Hematopoietic multipotent progenitor cell treated with erythropoietin and hydrocortisone succinate and interleukin-3 and kit ligand, for 17 days (in vitro differentiated cells): Measurements from ENCODE around the gene ATIC.
"Not testable (repeated sequence)": the region's sequence is repeated elsewhere in the genome, so short reads cannot be mapped to it uniquely, and the experiment has no call there.

ENCODE experiments used
- DNase-seq: peaks from one replicate; pipeline ENCODE4 v3.0.0-alpha.2; 2015; ENCODE audit warnings: low spot score

The ATIC gene

GRCh38 chr2:215311625-215312396 is at the start of gene ATIC:
ATIC (plus strand) TSS chr2:215312059; CDS start chr2:215312143, 84 bp downstream.
- DNase-seq, result peak; percentile 85

DNA sequence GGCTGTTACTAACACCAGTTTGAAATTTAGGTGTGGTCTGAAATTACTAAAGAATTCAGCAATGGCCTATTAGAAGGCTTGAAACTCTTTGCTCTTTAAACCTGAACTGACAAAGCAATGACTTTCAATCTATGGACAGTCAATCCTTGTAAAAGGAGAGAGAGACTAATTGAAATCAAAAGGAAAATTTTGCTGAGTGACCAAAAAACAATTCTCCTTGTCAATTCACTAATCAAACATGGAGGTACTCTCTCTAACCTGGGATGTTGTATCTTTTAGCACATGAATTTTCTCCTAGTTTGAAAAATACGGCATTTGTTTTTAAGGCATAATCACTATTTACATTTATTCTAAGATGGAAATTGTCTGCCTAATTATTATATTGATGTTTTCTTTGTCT is 49.6 kb upstream of the ATIC start:
- DNase-seq, result no peak

DNA sequence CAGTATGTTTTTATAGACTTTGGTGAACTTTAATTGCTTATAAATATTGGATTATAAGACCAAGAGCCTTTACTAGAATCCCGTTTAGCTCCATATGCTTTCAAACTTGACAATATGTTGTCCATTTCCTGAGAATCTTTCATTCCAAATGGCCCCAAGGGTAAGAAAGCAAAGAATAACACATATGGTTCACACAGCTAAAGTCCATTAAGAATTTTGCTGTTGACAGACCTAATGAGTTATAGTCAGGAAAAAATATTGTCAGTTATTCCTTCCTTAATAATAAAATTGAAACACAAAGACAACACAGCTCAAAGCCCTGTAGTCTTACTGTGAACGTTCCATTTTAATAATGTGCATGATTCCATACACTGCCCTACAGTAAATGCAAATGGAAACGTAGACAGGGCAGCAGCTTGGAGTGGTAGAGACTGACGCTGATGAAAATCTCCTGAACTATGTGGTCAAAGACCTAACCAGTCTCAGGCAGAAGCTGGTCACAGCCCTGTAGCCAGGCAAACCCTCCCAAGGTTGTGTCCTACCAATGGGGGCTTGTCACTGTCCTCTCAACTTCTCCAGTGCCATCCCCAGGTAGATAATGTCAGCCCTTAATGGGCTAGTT is 49.0 kb upstream of the ATIC start:
- no peak for DNase-seq

- no peak for DNase-seq
Measured at GRCh38 chr2:215264374-215264773, 47.5 kb upstream of the ATIC start.

- peak; percentile 71 for DNase-seq
Measured at GRCh38 chr2:215269397-215270117, 42.3 kb upstream of the ATIC start.

GRCh38 chr2:215270118-215270451 is 41.8 kb upstream of the ATIC start:
- DNase-seq, result no peak

GRCh38 chr2:215271446-215271845 is 40.4 kb upstream of the ATIC start:
- DNase-seq, result no peak

DNA sequence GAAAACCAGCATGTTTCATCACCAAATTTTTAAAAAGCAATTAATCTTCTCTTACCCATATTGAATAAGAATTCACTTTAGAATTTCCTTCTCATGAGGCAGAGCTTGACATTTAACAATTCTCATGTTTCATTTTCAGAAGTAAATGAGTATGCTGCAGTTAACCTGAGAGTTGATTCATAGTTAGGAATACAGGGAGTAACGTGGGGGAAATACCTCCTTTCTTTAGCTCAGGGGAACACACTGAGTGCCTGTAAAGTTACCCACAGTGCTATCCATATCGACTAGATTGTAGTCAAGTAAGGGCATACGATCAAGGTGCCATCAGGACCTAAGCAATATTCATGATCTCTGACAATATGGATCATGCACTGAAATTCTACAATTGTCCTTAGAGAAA is 38.9 kb upstream of the ATIC start:
- no peak for DNase-seq

DNA sequence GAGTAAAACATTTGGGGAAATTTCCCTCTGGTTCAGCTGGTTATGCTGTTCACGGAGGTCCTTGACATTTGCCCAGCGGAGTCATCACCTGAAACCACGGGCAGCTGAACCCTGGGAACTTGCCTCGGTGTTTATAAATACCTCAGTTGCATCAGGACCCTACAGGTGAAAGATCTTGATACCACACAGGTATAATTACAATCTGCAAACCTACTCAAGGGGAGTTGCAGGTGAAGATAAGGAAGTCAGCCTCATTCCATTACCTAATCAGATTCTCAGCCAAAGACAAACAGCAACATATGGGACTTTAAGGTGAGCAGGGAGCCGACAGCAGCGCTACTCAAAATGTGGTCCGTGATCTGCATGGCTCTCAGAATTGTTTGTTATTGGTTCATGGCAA is 37.0 kb upstream of the ATIC start:
- no peak for DNase-seq

- DNase-seq, result no peak
Measured at GRCh38 chr2:215275824-215276223, 36.0 kb upstream of the ATIC start.

DNA sequence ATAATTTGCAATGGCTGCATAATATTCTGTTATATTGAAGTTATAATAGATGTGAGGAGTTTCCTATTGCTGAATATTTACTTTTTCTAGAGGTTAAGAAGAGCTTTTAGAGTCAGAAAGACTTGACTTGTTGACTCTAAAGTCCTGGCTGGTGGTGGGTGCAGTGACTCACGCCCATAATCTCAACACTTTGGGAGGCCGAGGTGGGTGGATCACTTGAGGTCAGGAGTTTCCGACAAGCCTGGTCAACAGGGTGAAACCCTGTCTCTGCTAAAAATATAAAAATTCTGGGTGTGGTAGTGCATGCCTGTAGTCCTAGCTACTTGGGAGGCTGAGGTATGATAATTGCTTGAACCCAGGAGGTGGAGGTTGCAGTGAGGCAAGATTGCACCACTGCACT is 33.9 kb upstream of the ATIC start:
- no peak for DNase-seq

DNA sequence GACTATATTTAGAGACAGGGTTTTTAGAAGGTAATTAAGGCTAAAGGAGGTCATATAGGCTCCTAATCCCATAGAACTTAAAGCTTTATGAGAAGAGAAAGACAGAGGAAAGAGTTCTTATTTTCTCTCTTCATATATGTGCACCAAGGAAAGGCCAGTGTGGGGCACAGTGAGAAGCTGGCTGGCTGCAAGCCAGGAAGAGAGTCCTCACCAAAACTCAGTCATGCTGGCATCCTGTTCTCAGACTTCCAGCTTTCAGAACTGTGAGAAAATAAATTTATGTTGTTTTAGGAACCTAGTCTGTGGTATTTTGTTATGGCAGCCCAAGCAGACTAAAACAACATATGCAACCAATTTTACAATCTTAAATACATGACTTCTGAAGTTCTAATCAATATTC is 31.5 kb upstream of the ATIC start:
- DNase-seq, result no peak

- DNase-seq, result no peak
Measured at GRCh38 chr2:215283221-215283620, 28.6 kb upstream of the ATIC start.

GRCh38 chr2:215286309-215286708 is 25.6 kb upstream of the ATIC start:
- no peak for DNase-seq

DNA sequence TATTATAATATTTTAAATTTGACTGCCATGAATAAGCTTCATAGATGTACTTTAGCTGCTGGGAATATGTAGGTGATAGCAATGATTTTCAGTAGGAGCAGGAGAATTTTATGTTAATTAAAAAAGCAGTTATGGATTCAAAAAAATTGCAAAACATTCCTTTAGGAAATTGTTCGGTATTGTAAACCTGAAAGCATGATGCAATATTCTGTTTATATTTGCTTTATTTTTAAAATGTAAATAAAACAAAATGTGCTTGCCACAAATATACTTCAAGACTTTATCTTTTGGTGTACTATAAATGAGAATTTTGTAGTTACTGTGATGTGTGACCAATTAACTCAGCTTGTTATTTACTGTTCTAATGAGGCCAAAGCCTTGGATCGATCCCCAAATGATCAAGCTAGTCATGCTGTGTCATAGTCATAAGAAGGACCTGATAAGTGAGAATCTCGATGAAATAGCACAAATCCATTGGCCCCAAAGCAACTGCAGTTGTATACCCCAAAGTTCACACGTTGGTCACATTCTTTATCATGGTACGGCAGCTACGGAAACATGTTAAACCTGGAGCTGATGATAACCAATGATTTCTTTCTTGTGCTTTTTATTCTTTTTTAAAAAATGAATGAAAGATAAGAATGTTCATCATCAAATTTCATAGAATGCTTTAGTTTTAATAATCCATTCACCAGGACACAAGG is 23.6 kb upstream of the ATIC start:
- peak; percentile 27 for DNase-seq

DNA sequence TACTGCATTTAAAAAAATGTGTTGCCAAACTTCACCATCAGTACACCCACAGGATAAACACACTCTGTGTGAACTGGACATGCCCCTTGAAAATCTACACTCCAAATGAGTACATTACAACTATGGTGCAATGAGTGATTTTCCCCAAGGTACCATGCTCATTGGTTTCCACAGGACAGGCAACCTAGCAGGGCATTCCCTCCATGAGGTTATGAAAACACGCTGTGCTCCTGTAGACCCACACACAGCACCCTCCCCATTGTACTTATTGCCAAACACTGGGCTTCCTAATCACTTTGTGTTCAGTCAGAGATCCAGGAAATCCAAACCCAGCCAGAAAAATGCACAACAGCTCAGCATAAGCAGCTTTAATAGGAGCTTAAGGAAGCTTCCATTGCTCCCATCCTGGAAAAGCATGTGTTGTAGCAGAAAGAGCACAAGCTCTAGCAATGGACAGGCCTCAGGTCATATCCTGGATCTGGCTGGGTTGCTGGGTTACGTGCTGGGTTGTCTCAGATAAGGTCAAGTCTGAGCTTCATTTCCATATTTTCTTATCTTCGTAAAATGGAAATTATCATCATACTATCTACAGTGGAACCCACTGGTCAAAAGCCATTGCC is 20.8 kb upstream of the ATIC start:
- no peak for DNase-seq

GRCh38 chr2:215293879-215294278 is 18.0 kb upstream of the ATIC start:
- no peak for DNase-seq

DNA sequence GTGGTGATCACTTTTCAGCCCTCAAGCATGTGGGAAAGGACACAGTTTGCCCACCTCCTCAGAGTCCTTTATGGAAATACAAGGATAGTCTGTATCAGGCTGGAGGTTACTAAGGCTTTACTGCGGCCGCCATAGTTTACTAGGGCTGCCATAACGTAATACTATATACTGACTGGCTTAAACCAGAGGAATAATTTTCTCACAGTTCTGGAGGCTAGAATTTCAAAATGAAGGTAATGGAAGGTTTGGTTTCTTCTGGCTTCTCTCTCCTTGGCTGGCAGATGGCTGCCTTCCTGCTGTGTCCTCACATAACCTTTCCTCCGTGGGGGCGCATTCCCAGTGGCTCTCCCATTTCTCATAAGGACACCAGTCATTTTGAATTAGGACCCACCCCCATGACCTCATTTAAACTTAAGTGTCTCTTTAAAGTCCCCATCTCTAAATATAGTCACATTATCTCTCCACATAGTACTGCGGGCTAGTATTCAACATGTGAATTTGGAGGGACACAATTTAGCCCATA is 12.5 kb upstream of the ATIC start:
- DNase-seq, result no peak

DNA sequence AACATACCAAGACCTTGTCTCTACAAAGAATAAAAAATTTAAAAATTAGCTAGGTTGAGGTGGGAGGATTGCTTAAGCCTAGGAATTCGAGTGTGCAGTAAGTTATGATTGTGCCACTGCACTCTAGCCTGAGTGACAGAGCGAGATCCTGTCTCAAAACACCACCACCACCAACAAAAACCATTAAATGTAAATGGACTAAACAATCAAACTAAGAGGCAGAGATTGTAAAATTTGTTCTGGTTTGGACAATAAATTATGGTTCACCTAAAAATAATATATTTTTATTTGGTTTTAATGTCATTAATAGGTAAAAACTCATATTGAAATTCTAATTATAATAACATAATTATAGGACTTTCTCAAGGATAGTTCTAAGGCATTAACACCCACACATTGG is 9.9 kb upstream of the ATIC start:
- DNase-seq, result no peak

GRCh38 chr2:215311259-215311624 is 617 bp upstream of the ATIC start:
- DNase-seq, result not testable (repeated sequence)

DNA sequence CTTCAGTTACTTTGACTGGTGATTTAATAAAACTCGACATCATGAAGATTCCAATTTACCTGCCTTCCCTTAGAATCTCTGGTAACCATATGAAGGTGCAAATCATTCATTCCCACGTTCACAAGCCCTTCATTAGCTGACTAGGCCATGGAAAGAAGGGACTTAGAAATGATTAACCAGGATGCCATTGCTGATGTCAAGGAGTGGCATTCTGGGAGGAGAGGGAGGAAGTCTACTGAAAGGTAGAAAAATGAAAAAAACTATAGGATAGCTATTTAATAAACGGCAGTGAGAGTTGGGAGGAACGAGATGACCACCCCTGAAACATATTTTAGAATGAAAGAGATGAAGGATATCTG is 1.4 kb downstream of the ATIC start:
- no peak for DNase-seq

DNA sequence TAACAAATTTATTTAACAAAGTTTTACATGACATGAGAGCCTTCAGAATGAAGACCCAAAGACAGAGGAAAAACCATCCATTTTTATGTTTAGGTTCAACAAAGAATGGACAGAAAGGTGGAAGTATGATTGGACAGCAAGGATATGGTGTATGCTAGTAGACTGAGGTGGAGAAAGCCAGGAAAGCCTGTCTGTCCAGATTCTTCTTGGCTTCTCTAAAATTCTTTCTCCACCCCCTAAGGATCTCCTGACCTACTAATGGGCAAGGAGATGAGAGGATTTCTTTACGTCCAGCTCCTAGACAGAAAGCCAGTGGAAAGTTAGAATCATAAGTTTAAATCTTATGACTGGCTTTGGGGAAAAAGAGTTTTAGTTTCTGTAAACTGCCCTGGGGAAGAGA is 3.0 kb downstream of the ATIC start:
- no peak for DNase-seq
